Nephron (organoid): Measurements from ENCODE around the gene FBXL22.

Source experiments
- H3K27ac Mint-ChIP-seq, 3 experiments: 2 replicates each; pipeline ENCODE4 v1.8.0; 2020; ENCODE audit warnings: mixed read lengths in 3 of 3, mild to moderate bottlenecking in 2 of 3, moderate library complexity in 1 of 3
- H3K27me3 Mint-ChIP-seq: 2 replicates; pipeline ENCODE4 v1.8.0; 2021; ENCODE audit warnings: low read depth, mild to moderate bottlenecking, moderate library complexity, mixed read lengths
- H3K36me3 Mint-ChIP-seq: 2 replicates; pipeline ENCODE4 v1.8.0; 2020; ENCODE audit warnings: low read depth, mixed read lengths
- H3K4me1 Mint-ChIP-seq: 2 replicates; pipeline ENCODE4 v1.8.0; 2020; ENCODE audit warnings: mixed read lengths
- H3K4me3 Mint-ChIP-seq, 3 experiments: 2 replicates each; pipeline ENCODE4 v1.8.0; 2020; ENCODE audit warnings: mild to moderate bottlenecking in 3 of 3, mixed read lengths in 3 of 3, moderate library complexity in 2 of 3
- H3K9me3 Mint-ChIP-seq: 2 replicates; pipeline ENCODE4 v1.8.0; 2020; ENCODE audit warnings: mixed read lengths
- TF ChIP-seq, protein P1 (sequence below), 3 experiments: fragments of 200-600 bp; sonication (generic); IDR thresholded peaks; one replicate each; pipeline ENCODE4 v1.5.0; 2021; ENCODE audit warnings: antibody characterized with exemption in 3 of 3; ENCODE audit not compliant: unreplicated experiment in 3 of 3

FBXL22 gene

DNA sequence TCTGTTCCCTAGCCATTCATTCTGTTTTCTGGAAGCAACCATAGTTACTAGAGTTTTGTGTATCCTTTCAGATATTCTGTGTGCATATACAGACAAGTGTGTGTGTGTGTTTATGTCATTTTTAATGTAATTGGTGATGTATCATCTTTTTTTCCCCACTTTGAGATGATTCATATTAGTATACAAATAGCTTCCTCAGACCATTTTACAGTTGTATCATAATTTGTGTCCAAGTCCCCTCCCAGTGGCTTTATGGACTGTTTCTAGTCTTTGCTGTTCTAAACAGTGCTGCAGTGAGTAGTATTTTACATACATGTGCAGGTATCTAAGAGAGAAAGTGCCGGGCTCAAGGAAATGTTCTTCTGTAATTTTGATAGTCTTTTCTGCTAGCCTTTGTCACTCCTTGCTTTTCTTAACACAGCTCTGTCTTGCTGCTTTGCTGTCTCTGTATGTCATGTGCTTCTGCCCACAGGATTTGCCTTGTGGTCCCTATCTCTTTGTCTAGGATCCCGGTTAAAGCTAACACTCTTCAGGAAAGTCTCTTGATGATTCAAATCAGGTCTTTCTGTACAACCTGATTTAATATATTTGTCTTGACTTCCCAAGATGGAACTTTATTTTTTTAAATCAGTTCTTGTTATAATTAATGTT lies 31.5 kb upstream of the FBXL22 start:
- H3K36me3 Mint-ChIP-seq, result peaks cover 60% of the 10 kb centered on the region
- peak overlapping the region in 1 of 3 experiments; percentile 7 for H3K27ac Mint-ChIP-seq
- H3K4me1 Mint-ChIP-seq, result no peaks in the 10 kb centered on the region
- TF ChIP-seq, protein P1, sequence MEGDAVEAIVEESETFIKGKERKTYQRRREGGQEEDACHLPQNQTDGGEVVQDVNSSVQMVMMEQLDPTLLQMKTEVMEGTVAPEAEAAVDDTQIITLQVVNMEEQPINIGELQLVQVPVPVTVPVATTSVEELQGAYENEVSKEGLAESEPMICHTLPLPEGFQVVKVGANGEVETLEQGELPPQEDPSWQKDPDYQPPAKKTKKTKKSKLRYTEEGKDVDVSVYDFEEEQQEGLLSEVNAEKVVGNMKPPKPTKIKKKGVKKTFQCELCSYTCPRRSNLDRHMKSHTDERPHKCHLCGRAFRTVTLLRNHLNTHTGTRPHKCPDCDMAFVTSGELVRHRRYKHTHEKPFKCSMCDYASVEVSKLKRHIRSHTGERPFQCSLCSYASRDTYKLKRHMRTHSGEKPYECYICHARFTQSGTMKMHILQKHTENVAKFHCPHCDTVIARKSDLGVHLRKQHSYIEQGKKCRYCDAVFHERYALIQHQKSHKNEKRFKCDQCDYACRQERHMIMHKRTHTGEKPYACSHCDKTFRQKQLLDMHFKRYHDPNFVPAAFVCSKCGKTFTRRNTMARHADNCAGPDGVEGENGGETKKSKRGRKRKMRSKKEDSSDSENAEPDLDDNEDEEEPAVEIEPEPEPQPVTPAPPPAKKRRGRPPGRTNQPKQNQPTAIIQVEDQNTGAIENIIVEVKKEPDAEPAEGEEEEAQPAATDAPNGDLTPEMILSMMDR (IDR thresholded peaks at IDR 0.05; ENCODE audit: unreplicated experiment in 3 of 3), result no peak
- H3K27me3 Mint-ChIP-seq, result no peaks in the 10 kb centered on the region
- no peak overlapping the region for H3K4me3 Mint-ChIP-seq
- no peaks in the 10 kb centered on the region for H3K9me3 Mint-ChIP-seq

DNA sequence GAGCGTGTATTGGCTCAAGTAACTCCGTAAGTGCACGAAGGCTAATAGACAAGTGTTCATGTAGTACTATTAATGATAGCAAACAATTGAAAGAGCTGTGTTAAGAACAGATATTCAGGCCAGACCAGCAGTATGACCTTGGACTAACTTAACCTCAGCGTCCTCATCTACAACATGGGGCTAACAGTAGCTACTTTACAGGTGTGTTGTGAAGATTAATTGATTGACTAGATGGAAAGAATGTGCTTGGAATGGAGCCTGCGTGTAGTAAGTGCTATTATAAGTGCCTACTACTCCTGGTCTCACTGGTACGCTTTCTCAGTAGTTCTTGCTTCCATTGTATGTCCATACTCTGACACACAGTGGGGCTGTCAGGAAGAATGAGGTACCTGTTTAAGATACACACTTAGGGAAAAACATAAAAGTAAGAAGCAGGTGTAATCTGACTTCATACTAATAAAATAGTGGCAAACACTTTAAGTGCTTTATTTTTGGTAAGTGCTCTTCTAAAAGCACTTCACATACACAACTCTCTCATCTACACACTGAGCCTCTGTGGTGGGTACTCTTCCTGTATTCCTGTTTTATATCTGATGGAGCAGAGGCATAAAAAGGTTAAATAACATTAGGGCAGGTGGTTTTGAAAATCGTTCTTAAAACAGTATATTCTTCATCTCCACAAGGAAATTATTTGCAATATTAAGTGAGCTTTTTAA lies 24.3 kb upstream of the FBXL22 start:
- Mint-ChIP-seq H3K4me3 (no peak overlapping the region), H3K27me3 (no peaks in the 10 kb centered on the region), H3K27ac (peak overlapping the region in 2 of 3 experiments; percentile 4 to 30), H3K9me3 (no peaks in the 10 kb centered on the region), H3K36me3 (peaks cover 62% of the 10 kb centered on the region), H3K4me1 (peaks cover 19% of the 10 kb centered on the region)
- TF ChIP-seq, protein P1 (IDR thresholded peaks at IDR 0.05; ENCODE audit: unreplicated experiment in 3 of 3), result no peak

DNA sequence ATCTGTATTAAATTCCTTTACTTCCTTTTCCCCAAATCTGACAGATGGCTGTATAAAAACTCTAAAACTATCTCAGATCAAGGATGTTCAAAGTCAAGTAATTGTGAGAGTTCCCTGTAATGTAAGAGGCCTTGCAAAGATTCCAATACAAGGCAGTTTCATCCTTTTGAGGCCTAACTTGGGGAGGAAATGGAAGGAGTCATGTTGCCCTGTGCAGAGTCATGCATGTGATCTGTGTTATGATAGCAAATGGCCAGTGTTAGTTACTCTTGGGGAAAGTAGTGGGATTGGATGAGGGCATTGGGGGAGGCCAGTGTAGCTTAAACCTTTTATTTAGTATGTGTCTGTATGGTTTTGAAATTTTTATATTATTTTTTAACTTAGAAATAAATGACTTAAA lies 23.7 kb upstream of the FBXL22 start:
- no peaks in the 10 kb centered on the region for H3K27me3 Mint-ChIP-seq
- H3K27ac Mint-ChIP-seq, result peak overlapping the region; percentile 4 to 30 (median 27)
- H3K4me3 Mint-ChIP-seq, result no peak overlapping the region
- TF ChIP-seq, protein P1 (IDR thresholded peaks at IDR 0.05; ENCODE audit: unreplicated experiment in 3 of 3), result no peak
- no peaks in the 10 kb centered on the region for H3K9me3 Mint-ChIP-seq
- H3K36me3 Mint-ChIP-seq, result peaks cover 57% of the 10 kb centered on the region
- H3K4me1 Mint-ChIP-seq, result peaks cover 19% of the 10 kb centered on the region

DNA sequence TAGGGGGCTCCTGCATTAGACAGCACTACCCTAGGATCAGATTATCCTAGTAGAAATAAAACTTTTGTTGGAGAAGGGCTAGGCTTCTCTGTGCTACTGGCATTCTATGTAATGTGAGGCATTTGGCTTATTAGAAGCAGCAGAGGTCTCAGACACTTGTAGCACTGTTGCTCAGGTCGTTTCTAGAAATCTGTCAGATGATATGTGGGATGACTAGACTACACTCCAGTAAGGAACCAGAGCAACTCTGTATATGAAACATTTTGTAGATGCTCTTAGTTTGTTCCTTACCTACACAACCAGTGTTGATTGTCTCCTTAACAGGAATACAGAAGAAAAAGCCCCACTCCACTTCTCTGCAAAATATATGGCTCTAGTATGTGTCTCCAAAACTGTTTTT lies 21.9 kb upstream of the FBXL22 start:
- H3K36me3 Mint-ChIP-seq, result peaks cover 50% of the 10 kb centered on the region
- H3K4me3 Mint-ChIP-seq, result no peak overlapping the region
- no peaks in the 10 kb centered on the region for H3K27me3 Mint-ChIP-seq
- H3K9me3 Mint-ChIP-seq, result no peaks in the 10 kb centered on the region
- peaks cover 19% of the 10 kb centered on the region for H3K4me1 Mint-ChIP-seq
- no peak overlapping the region for H3K27ac Mint-ChIP-seq
- TF ChIP-seq, protein P1 (IDR thresholded peaks at IDR 0.05; ENCODE audit: unreplicated experiment in 3 of 3), result no peak

DNA sequence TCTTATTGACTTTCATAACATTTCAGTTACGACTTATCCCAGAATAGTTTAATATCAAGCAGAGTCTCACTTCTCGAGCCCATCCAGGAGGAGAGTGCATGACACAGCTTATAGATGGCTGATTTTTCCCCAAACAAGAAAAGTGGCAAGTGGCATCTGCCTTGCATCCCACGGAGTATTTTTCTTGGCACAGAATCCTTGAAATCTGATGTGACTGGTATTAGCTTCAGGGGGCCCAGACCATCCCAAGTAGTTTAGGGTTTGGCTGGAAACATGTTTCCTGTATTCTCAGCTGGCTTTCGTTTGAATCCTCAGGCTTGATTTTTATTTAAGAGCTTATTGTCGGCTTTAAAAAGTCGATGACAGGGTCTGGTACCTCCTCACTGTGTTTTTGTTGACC lies 20.7 kb upstream of the FBXL22 start:
- no peaks in the 10 kb centered on the region for H3K27me3 Mint-ChIP-seq
- peaks cover 47% of the 10 kb centered on the region for H3K36me3 Mint-ChIP-seq
- TF ChIP-seq, protein P1 (IDR thresholded peaks at IDR 0.05; ENCODE audit: unreplicated experiment in 3 of 3), result no peak
- no peaks in the 10 kb centered on the region for H3K9me3 Mint-ChIP-seq
- peaks cover 19% of the 10 kb centered on the region for H3K4me1 Mint-ChIP-seq
- peak overlapping the region in 2 of 3 experiments; percentile 22 to 34 for H3K27ac Mint-ChIP-seq
- H3K4me3 Mint-ChIP-seq, result no peak overlapping the region
